ENCODE results near the gene RNF31.

The RNF31 gene

GRCh38 chr14:24184104-24184970, 37.0 kb downstream of the RNF31 start:
- TF ChIP-seq GATA3 (IDR thresholded peaks at IDR 0.05; ENCODE audit: low read depth, low read length) (no peak), GATA2 (IDR thresholded peaks at IDR 0.05; ENCODE audit: low read depth, low read length) (no peak)

GRCh38 chr14:24185026-24185425, 37.7 kb downstream of the RNF31 start:
- TF ChIP-seq GATA2 (IDR thresholded peaks at IDR 0.05; ENCODE audit: low read depth, low read length) (no peak), GATA3 (IDR thresholded peaks at IDR 0.05; ENCODE audit: low read depth, low read length) (no peak)

- TF ChIP-seq GATA3 (IDR thresholded peaks at IDR 0.05; ENCODE audit: low read depth, low read length) (no peak), GATA2 (IDR thresholded peaks at IDR 0.05; ENCODE audit: low read depth, low read length) (no peak)
Observed at GRCh38 chr14:24185741-24186140, 38.4 kb downstream of the RNF31 start.

GRCh38 chr14:24186831-24187538, 39.7 kb downstream of the RNF31 start:
- TF ChIP-seq GATA2 (IDR thresholded peaks at IDR 0.05; ENCODE audit: low read depth, low read length) (no peak), GATA3 (IDR thresholded peaks at IDR 0.05; ENCODE audit: low read depth, low read length) (no peak)

GRCh38 chr14:24187539-24187915, 40.2 kb downstream of the RNF31 start:
- TF ChIP-seq GATA3 (IDR thresholded peaks at IDR 0.05; ENCODE audit: low read depth, low read length) (no peak), GATA2 (IDR thresholded peaks at IDR 0.05; ENCODE audit: low read depth, low read length) (no peak)

- TF ChIP-seq GATA3 (IDR thresholded peaks at IDR 0.05; ENCODE audit: low read depth, low read length) (no peak), GATA2 (IDR thresholded peaks at IDR 0.05; ENCODE audit: low read depth, low read length) (0 out of 2 replicates have a peak, but pooled peaks have one; percentile 18)
Observed at GRCh38 chr14:24188251-24189058, 41.2 kb downstream of the RNF31 start, which contains the start of gene IPO4. TSS of gene IPO4 (minus strand) at chr14:24188816. CDS start at chr14:24188787, 29 bp downstream.

- no peak for TF ChIP-seq GATA2 (IDR thresholded peaks at IDR 0.05; ENCODE audit: low read depth, low read length)
- TF ChIP-seq GATA3 (IDR thresholded peaks at IDR 0.05; ENCODE audit: low read depth, low read length): no peak
Observed at GRCh38 chr14:24189059-24189375, 41.7 kb downstream of the RNF31 start.

- TF ChIP-seq GATA3 (IDR thresholded peaks at IDR 0.05; ENCODE audit: low read depth, low read length) (no peak), GATA2 (IDR thresholded peaks at IDR 0.05; ENCODE audit: low read depth, low read length) (no peak)
Observed at GRCh38 chr14:24189460-24189859, 42.2 kb downstream of the RNF31 start.

GRCh38 chr14:24190416-24190815, 43.1 kb downstream of the RNF31 start:
- TF ChIP-seq GATA2 (IDR thresholded peaks at IDR 0.05; ENCODE audit: low read depth, low read length) (no peak), GATA3 (IDR thresholded peaks at IDR 0.05; ENCODE audit: low read depth, low read length) (no peak)

GRCh38 chr14:24192933-24193332, 45.6 kb downstream of the RNF31 start:
- TF ChIP-seq GATA2 (IDR thresholded peaks at IDR 0.05; ENCODE audit: low read depth, low read length): no peak
- TF ChIP-seq GATA3 (IDR thresholded peaks at IDR 0.05; ENCODE audit: low read depth, low read length): no peak

GRCh38 chr14:24194186-24194872, 47.0 kb downstream of the RNF31 start:
- TF ChIP-seq GATA2 (IDR thresholded peaks at IDR 0.05; ENCODE audit: low read depth, low read length): no peak

GRCh38 chr14:24194873-24195185, 47.5 kb downstream of the RNF31 start:
- TF ChIP-seq GATA2 (IDR thresholded peaks at IDR 0.05; ENCODE audit: low read depth, low read length) (no peak), GATA3 (IDR thresholded peaks at IDR 0.05; ENCODE audit: low read depth, low read length) (no peak)

GRCh38 chr14:24195186-24196070, 48.1 kb downstream of the RNF31 start, which contains the start of gene TM9SF1:
TSS of gene TM9SF1 (minus strand) at chr14:24195441. CDS start at chr14:24195019, 422 bp downstream.
- no peak for TF ChIP-seq GATA2 (IDR thresholded peaks at IDR 0.05; ENCODE audit: low read depth, low read length)
- TF ChIP-seq GATA3 (IDR thresholded peaks at IDR 0.05; ENCODE audit: low read depth, low read length): no peak

Measured in SH-SY5Y (cell line).